RWPE1 (cell line): ENCODE measurements around the gene ACY1.

Source experiments
- CTCF ChIA-PET: fragments of 350-600 bp; sonication (Branson Sonifier 250); formaldehyde crosslinking; extraction: SDS; loops from one replicate; lab custom pipeline; 2021; lab: Yijun Ruan, JAX
- POLR2A ChIA-PET: fragments of 400-600 bp; formaldehyde crosslinking; extraction: SDS; loops from one replicate; lab custom pipeline; 2020; ENCODE audit warnings: antibody characterized with exemption; ENCODE audit not compliant: low non-redundant PET; lab: Yijun Ruan, JAX
- DNase-seq: peaks from one replicate; pipeline ENCODE4 v3.0.0; 2012; ENCODE audit warnings: low spot score
- H3K27ac ChIP-seq: fragments of 450-650 bp; 2 replicates; pipeline ENCODE4 v1.5.1; 2017
- TF ChIP-seq, protein P1 (sequence below): fragments of 450-650 bp; conservative IDR thresholded peaks from 2 replicates; pipeline ENCODE4 v1.5.1; 2017; ENCODE audit warnings: low read depth, mild to moderate bottlenecking

The ACY1 gene

DNA sequence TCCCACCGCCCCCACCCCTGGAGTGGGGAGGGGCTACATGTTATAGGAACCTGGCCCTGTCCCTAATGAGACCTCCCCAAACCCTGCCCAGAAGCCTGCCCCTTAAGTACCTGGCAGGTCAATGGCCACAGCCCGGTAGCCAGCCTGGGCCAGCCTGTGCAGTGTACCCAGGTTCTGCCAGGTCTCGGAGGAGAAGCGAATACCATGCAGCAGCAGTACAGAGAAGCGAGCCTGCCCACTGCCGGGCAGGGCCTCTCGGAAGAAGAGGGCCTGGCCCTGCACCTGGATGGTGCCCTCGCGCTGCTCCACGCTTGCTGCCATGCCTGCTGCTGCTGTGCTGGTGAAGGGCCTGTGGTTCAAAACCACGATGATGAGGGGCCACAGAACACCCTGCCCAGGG lies 12.0 kb upstream of the ACY1 start:
- TF ChIP-seq, protein P1, sequence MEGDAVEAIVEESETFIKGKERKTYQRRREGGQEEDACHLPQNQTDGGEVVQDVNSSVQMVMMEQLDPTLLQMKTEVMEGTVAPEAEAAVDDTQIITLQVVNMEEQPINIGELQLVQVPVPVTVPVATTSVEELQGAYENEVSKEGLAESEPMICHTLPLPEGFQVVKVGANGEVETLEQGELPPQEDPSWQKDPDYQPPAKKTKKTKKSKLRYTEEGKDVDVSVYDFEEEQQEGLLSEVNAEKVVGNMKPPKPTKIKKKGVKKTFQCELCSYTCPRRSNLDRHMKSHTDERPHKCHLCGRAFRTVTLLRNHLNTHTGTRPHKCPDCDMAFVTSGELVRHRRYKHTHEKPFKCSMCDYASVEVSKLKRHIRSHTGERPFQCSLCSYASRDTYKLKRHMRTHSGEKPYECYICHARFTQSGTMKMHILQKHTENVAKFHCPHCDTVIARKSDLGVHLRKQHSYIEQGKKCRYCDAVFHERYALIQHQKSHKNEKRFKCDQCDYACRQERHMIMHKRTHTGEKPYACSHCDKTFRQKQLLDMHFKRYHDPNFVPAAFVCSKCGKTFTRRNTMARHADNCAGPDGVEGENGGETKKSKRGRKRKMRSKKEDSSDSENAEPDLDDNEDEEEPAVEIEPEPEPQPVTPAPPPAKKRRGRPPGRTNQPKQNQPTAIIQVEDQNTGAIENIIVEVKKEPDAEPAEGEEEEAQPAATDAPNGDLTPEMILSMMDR: no peak
- ChIA-PET CTCF (no interaction called here), POLR2A (no interaction called here)
- DNase-seq: no peak
- peak overlapping the region; percentile 89 for H3K27ac ChIP-seq

DNA sequence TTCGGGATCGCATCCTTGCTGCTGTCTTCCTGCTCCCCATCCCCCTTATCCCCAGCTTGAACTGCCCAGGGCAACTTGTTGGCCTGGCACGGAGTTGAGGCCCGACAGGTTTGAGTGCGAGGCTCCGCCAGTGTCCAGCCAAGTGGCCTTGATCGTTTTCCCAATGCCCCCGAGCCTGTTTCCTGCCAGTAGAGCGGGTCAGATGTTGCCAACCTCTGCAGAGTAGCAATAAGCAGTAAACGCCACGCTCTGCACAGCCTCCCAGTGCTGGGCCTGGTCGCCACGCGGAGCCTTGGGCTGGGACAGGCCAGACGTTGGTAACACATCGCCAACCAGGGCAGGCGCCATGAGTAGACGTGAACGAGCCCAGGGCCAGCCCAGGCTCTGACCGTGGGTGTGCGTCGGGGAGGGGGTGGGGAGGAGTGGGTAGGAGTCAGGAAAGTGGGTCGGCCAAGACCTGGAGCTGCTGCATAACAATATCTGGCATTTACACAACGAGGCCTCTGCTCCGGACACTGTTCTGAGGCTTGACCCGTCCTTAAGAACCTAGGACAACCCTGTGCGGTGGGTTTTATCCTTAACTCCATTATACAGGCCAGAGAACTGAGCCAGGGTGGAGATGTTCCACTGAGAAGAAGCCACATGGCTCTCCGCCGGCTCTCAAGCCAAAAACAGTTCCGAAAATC lies 8.9 kb upstream of the ACY1 start:
- H3K27ac ChIP-seq: peak overlapping the region; percentile 91
- TF ChIP-seq, protein P1: peak; percentile 59; the same call in 1 of the 2 replicates
- POLR2A ChIA-PET: interaction anchor here (0.6 to 1.0 kb wide), 2 partner anchors 8 to 10 kb away, joined by 3 read pairs; partner anchors contain the start of gene ACY1
- CTCF ChIA-PET: interaction anchor here (0.7 to 1.2 kb wide), 3 partner anchors 29 to 41 kb away, joined by 3 to 6 read pairs (median 5); no protein-coding TSS in a partner anchor
- no peak for DNase-seq

DNA sequence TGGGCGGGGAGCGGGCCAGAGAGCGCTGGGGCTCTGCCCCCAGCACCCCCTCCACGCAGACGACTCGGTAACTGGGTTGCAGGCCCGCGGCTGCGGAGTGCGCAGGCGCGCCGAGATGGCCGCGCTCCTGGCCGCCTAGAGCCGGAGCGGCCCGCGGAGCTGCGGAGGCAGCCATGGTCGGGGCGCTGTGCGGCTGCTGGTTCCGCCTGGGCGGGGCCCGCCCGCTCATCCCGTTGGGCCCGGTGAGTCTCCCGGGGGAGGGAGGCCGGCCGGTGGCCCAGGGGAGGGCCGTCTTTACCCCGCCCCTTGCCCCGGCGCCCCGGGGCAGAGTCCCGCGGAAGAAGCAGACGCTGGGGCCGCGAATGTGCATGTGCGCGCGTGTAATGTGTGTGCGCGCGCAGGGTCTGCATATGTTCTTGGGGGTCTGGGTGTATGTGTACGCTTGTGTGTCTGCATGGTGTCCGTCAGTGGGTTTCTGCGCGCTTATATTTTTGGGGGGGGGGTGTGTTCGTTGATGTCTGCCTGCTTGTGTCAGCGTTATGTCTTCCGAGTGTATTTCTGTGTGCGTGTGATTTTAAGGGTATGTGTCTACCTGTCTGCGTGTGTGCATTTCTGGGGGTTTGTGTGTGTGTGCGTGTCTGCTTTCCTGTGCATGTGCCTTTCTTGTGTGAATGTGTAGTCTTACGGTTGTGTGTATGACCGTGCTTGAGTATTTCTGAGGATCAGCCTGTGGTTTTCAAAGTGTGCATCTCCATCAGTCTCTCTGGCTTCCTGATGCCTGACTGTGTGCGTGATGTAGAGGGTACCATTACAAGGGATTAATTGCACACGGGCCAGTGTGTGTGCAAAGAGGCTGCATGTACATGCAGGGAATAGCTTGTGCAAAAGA lies 8.1 kb upstream of the ACY1 start, which contains the start of gene ABHD14A:
Gene ABHD14A, plus strand, starts transcription at position 102 of the 889 bp plus-strand sequence. Its CDS starts 72 bp downstream, at position 174.
- H3K27ac ChIP-seq: peak within 1 kb of the TSS; percentile 91
- TF ChIP-seq, protein P1: no peak
- peak; percentile 61 for DNase-seq
- POLR2A ChIA-PET: no interaction called here
- CTCF ChIA-PET: no interaction called here

DNA sequence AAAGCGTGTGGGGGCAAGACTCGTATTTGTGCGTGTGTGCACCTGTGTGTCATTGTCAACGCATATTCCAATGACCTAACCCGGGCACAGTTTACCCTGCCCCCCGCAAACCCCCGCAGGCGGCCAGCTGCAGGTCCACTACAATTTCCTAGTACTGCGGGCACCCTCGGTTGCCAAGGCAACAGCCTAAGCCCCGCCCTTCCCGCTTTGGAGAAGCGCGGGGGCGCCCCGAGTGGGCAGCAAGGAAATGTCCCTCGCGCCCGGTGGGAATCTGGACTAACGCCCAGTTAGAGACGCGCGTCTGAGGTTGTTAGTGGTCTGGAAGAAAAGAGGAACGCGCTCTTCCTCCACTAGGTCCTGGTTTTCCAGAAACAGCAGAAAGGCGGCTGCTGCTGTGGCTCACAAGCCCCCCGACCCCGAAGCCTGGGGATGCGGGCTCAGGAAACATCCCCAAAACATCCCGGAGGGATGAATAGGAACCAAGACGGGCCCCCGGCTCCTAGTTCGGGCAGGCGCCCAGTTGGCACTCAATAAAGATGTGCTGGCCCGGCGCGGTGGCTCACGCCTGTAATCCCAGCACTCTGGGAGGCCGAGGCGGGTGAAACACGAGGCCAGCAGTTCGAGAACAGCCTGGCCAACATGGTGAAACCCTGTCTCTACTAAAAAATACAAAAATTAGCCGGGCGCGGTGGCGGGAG lies 7.3 kb upstream of the ACY1 start:
- ChIA-PET POLR2A (interaction anchor here (0.6 kb wide), 1 partner anchor 11 kb away, joined by 3 read pairs; no protein-coding TSS in a partner anchor), CTCF (no interaction called here)
- DNase-seq: no peak
- TF ChIP-seq, protein P1: no peak
- H3K27ac ChIP-seq: peak overlapping the region; percentile 91

DNA sequence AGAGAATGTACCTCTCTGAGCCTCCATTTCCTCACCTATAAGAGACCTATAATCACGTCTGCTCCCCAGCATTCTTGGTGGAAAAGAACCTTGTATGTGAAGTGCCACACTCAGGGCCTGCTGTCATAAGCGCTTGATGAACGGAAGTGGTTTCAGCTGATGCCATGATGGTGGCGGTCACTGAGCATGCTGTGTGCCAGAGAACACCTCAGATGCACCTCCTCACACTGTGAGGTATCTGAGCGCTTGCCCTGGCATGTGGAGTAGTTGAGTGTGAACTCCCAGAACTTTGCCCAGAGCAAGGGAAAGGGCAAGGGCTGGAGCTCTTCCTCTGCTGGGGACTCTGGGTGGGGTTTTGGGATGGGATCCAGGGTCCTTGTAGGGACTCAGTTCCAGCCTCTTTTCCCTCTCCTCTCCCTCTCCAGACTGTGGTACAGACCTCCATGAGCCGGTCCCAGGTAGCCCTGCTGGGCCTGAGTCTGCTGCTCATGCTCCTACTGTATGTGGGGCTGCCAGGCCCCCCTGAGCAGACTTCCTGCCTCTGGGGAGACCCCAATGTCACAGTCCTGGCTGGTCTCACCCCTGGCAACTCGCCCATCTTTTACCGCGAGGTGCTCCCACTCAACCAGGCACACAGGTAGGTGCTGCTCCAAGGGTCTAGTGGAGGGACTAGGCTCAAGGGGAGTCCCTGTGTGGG lies 5.7 kb upstream of the ACY1 start:
- POLR2A ChIA-PET: no interaction called here
- CTCF ChIA-PET: no interaction called here
- peak overlapping the region; percentile 91 for H3K27ac ChIP-seq
- DNase-seq: no peak
- TF ChIP-seq, protein P1: no peak
